ENCODE data around the gene RABGAP1L.
A peak's percentile ranks its signal among the peaks of the same experiment; 100 is the strongest.

RABGAP1L gene

DNA sequence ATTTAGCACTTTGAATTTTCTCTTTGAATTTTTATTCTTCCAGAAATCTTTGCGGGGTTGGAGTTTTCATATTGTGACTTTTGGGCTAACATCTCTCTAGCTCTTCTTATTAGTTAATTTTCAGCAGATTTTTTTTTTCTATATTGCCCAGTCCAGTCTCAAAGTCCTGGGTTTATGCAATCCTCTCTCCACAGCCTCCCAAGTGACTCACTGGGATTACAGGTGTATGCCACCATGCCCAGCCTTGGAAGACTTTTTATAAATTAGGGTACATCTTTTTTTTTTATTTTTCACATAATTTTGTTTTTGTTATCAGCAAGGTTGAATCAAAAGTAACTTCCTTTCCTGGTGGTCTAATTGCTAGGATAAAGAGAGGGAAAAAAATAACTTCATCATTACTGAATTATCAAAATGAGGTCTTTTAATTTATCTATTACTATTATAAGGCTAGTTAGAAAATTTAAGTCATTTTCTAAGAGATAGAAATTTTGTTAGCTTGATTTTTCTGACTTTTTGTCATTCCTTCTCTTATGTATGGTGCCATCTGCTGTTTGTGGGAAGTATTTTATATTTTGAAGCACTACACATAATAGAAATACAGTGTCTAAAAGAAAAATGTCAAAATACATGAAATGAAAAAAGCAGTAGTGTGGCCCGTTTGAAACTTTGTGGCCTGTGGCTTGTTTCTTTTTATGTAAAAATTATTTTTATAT lies 567.0 kb downstream of the RABGAP1L start:
- peak; percentile 40 to 43 for DNase-seq

DNA sequence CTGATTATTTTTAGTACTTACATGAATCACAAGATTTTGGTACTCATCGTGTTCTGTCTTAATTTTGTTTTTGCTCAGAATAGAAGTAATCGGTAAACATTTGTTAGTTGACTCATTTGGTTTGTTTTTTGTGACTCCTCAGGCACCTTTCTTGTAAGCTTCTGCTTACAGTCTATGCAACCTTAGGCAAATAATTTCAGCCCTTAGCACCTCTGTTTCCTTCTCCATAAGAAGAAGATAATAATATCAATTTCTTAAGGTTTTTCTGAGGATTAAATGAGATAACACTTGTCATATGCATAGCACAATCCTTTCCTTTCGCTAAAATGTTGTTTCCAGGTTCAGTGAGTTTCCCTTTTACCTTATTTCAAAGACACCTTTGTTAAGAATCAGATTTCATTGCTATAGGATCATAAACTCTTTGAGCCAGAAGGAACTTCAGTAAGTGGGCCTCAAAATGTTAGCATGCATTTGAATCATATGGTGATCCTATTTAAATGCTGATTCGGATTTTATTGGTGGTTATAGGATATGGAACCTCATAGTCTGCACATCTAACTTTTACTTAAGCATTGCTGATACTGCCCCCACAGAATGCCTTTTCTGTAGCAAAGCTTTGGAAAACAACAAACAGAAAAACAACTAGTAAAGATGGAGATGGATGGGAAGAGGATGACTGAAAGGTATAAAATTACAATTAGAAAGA lies 567.7 kb downstream of the RABGAP1L start:
- DNase-seq: no peak

DNA sequence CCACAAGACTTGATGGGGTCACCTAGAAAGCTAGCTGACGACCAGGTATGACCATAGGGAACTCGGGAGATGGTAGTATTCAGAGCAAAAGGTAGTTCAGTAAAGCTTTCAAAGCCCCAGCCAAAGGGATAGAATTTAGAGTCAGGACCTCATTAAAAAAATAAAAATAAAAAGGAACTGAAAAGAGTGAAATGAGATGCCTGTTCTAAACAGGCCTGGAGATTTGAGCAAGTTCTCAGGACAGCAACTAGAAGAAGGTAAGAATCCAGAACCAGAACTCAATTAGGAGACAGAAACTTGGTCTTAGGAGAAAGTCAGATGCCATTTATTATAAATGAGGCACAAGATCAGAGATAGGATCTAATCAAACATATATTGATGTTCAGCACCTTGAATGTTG lies 575.0 kb downstream of the RABGAP1L start:
- no peak for DNase-seq

DNA sequence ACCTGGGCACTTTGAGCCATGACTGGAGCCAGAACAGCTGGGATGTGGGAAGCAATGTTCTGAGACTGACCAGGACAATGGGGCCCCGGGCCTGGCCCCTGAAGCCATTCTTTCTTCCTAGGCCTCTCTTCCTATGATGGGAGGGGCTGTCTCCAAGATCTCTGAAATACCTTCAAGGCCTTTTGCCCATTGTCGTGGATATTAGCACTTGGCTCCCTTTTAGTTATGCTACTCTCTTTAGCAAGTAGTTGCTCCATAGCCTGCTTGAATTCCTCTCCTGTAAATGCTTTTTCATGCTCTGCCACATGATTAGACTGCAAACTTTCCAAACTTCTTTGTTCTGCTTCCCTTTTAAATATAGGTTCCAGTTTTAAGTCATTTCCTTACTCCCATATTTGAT lies 577.5 kb downstream of the RABGAP1L start:
- DNase-seq: no peak

DNA sequence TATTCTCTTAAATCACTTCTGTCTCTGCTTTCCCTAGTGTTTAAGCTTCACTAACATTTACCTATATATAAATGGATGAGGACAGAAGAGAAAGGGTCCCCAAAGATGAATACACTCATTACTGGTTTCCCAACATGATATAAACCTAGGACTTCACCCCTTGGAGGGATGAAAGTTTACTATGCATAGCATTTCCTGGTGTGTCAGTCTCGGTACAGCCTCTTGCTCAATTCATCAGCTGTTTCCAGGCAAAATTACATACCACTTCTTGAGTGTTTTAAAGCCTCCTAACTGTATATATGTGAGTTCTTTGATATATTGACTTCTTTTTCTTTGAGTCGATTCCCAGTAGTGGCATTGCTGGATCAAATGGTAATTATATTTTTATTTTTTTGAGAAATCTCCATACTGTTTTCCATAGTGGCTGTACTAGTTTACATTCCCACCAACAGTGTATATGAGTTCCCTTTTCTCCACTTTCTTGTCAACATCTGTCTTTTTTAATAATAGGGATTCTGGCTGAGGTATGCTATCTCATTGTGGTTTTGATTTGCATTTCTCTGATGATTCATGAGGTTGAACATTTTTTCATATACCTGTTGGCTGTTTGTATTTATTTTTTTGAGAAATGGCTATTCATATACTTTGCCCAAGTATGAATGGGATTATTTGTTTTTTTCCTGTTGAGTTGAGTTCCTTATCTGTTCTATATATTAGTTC lies 581.1 kb downstream of the RABGAP1L start:
- DNase-seq: no peak

DNA sequence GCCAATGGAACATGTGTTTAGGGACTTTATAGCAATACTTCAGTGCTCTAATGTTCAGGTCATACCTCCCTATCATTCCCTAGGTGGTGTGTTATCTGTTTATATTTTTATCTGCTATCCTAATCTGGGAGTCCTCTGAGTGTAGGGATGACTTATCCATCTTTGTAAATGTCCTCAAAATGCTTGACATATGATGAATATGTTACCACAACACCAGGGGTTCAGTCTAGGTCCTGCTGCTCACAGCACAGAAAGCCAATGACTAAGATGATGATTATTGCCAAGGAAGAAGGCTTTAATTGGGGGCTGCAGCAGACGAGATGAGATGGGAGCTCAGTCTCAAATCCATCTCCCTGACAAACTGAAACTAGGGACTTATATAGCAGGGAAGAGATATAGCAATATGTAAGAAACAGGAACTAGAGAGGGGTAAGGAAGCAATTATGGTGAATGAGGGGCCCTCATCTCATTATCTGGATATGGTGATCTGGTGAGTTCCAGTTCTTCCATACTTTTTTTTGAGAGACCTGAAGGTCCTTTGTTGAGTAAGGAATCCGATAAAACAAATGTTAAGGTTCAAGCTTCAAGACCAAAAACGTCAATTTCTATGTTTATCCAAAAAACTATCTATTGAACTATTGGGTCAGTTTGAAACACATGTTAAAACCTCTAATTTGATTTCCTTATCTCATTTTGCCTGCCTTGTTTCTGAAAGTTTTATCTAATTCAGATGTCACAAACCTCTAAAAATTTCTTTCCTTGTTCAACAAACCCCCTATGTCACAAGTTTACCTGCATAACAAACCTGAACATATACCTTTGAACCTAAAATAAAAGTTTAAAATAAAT lies 583.7 kb downstream of the RABGAP1L start:
- no peak for DNase-seq

DNA sequence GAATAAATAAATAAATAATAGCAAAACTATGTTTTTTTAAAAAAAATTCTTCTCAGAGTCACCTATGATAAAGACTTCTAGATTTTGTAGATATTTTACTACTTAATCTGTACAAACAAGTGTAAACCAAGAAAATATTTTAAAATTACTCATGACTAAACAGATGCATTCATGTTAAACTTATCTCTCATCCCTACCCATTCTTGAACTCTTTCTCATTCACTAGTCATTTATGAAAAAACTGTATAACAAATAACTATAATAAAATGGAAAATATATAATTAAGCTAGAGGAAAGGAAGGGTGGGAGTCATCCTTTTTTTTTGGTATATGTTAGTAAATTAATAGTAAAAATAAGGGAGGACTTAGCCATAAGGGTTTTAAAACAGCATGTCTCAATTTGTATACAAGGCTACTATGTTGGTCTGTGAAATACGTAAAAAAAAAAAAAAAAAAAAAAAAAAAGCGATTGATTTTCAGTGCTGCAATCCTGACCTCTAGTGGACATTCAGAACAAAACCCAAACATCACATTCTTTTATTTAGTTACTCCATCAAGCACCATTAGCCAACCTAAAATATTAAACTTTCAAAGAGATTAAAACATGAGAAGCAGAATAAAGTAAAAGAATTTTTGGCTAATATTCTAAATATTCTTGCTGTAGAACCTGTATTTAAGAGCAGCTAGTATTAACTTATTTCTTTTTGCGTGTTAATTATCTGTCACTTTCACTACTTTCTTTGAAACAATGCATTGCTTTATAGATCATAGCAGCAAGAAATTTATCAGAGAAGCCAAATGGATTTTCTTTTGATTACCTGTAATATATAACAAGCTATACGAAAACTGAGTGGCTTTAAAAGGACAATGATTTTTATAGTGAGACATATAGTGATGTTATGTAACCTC lies 584.6 kb downstream of the RABGAP1L start:
- DNase-seq: peak; percentile 40 to 47

DNA sequence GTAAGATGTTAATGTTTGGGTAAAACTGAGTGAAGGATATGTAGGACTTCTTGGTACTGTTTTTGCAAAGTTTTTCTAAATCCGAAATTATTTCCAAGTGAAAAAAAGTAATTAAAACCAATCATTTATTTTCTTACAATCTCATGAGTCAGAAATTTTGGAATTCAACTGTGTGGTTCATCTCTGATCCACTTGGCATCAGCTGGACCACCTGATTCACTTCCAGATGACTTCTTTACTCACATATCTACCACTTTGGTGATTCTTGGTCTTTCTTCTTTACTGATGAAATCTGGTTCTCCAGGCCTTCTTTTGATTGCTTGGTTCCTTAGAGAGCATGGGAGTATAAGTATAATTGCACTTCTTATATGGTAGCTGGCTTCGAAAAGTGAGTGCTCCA lies 585.6 kb downstream of the RABGAP1L start:
- no peak for DNase-seq

DNA sequence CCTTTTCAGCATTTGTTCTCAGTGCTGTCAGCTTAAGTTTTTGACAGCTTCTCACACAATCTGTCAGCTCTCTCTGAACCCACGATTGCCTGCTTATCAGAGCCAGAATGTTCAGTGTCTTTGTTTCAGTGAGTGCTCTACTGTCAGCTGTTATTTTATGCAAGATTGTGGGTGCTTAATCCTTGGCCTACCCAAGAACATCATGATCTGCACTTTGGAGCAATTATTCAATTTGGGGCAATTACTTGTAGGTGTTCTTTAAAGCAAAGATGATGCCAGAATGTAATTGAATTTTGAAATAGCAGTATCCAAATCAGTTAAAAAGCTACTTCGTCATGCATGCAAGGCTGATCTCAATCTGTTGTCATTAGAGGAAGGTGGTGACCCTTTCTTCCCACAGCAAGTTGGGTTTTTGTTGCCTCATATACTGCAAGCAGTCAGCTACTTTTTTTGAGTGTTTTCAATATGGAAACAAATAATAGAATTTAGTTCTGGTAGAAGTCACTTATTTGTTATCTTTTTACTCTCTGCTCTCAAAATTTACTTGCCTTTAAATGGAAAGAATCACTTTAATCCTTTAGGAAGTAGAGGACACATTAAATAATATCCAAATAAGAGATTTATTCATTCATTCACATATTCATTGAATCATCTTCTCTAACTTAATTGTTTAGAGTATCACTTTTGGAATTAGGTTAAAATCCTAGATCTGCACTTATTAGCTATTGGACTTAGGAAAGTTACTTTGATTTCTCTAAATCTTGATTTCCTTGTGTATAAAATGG lies 586.9 kb downstream of the RABGAP1L start:
- no peak for DNase-seq

DNA sequence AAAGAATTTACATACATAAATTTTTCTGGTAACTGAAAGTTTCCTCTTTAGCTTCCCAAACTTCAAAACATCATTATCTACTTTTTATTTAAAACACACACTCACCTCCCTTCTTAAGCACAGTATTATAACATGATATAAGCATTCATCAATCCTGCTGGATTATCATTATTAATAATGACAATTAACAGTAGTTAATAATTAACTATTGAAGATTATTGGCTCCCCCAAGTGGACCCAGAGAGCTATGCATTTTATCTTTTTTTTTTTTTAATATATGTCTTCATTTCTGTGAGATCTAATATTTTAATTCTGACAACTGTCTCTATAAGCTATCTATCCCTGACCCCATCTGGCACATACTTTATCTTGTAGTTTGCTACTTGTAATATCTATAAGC lies 588.3 kb downstream of the RABGAP1L start:
- DNase-seq: no peak

DNA sequence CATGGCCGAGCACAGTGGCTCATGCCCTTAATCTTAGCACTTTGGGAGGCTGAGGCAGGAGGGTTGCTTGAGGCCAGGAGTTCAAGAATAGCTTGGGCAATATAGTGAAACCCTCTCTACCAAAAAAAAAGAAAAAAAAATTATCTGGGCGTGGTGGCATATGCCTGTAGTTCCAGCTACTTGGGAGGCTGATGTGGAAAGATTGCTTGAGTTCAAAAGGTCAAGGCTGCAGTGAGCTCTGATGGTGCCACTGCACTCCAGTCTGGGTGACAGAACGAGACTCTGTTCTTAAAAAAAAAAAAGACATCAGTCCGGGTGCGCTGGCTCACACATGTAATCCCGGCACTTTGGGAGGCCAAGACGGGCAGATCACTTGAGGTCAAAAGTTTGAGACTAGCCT lies 589.3 kb downstream of the RABGAP1L start:
- DNase-seq: no peak

DNA sequence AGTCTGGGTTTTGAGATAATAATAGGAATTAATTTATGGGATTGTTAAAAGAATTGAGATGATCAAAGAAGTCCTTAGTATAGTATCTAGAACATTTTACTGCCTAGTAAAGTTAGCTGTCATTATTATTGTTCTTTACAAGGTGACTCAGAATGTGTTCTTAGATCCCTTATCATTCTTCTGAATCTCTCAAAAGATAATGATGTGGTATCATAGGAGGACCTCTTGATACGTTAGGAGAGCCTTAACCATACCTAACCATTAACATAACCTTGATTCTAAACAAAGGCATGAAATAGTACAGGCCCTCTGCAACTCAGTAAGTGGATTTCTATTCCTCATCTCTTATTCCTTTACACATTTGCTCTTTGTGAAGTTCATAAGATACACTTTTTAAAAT lies 593.8 kb downstream of the RABGAP1L start:
- DNase-seq: no peak

DNA sequence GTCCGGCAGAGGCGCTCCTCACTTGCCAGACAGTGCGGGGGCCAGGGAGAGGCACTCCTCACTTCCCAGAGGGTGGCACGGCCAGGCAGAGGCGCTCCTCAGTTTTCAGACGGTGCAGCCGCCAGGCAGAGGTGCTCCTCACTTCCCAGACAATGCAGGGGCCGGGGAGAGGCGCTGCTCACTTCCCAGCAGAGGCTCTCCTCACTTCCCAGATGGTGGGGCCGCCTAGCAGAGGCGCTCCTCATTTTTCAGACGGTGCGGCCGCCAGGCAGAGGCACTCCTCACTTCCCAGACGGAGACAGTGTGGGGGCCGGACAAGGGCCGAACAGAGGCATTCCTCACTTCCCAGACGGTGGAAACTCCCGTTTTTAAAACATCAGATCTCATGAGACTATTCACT lies 602.0 kb downstream of the RABGAP1L start:
- DNase-seq: no peak

DNA sequence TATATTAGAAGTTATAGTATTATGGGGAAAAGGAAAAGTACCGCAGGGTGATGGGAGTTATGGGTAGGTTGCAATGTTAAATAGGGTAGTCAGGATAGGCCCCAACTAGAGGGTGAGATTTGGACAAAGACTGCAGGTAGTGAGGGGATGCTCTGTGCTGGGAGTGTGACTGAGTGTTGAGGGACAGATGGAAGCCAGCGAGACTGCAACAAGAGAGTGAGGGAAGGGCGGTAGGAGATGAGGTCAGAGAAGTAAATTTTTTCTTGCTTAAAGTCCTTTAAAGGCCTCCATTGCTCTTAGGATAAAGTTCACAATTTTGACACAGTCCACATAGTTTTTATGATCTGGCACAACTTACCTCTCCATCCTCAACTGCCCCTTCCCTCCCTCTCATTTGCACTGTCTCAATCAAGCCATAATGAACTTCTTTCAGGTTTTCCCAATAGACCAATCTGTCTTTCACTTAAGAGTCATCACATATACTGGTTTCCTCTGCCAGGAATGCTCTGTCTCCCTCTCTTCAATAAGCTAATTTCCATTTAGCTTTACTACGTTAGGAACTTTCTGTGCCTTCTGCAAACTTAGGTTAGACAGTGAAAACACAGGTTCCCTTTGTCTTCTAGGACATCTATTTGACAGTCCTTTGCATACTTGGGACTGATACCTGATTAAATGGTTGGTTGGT lies 602.7 kb downstream of the RABGAP1L start:
- DNase-seq: no peak

DNA sequence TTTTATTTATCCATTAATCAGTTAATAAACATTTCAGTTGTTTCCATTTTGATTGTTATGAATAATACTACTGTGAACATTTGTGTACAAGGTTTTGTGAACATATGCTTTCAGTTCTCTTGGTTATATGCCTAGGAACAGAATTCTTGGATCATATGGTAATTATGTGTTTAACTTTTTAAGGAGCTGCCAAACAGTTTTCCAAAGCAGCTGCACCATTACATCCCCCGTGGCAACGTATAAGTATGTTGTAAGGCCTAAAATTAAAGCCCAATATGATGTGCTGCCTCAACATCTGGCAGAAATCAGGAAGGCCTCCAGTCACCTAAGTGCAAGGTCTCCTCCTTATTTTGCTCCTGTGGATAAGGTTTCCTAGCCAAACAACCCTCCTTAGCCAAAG lies 604.9 kb downstream of the RABGAP1L start:
- DNase-seq: no peak

DNA sequence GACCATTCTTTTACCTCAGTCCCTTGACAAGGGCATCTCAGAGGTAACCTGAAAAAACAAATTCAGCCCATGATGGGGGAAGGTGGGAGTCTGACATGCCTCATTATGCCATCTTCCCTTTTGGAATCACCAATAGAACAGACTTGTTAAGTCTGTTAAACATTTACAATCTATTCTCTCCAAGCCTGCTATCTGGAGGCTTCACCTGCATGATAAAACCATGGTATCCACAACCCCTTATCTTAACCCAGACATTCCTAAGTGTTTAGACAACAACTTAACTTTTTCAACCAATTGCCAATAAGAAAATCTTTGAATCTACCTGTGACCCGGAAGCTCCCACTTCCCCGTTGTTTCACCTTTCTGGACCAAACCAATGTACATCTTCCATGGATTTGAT lies 607.4 kb downstream of the RABGAP1L start:
- DNase-seq: no peak

DNA sequence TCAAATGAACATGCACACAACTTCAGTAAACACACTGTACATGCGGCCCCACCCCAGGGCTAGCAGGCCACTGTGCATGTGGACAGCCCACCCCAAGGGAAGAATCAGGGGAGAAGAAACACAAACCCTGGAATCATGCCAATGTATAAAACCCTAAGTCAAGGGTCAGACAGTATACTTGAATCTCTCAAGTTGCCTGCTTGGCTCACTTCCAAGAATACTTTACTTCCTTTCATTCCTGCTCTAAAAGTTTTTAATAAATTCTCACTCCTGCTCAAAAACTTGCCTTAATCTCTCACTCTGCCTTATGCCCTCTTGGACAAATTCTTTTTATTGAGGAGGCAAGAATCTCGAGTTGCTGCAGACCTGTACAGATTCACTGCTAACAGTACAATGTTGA lies 609.2 kb downstream of the RABGAP1L start:
- DNase-seq: no peak

DNA sequence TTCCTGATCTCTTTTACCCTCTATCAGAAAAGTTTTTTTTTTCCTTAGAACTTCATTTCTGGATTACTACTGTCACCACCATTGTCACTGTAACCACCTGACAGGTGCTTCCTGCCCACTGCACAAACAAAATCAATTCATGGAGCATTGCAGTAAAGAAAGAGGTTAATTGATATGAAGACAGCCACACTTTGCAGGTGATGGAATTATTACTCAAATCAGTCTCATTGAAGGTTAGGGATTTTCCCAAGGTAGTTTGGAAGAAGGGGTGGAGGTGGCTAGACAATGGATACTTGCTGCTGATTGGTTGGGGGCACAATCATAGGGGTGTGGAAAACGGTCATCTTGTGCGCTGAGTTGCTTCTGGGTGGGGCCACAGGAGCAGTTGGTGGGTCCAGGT lies 609.6 kb downstream of the RABGAP1L start:
- no peak for DNase-seq

DNA sequence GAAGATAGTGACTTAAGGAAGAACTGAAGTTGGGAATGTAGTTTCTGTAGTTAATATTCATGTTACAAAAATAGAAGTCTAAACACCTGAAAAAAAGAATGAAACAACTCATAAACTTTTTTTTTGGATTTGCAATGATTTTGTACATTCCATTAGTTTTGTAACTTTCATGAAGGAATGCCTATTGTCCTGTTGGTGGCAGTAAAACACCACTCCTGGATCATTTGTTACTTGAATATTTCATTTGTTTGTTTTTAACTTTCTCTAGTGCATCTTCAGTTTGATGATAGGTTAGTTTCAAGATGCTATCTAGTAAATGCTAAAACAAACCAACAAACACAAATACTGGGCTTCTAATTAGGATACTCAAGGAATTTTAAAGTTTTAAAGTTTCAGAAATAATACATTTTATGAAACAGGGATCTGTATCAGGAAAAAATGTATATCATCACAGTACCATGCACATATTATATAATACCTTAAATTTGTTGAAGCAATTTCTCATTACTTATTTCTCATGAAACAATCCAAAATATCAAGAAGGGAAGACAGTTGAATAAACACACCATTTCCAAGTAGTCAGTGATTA lies 610.7 kb downstream of the RABGAP1L start:
- DNase-seq: peak; percentile 48 to 68

DNA sequence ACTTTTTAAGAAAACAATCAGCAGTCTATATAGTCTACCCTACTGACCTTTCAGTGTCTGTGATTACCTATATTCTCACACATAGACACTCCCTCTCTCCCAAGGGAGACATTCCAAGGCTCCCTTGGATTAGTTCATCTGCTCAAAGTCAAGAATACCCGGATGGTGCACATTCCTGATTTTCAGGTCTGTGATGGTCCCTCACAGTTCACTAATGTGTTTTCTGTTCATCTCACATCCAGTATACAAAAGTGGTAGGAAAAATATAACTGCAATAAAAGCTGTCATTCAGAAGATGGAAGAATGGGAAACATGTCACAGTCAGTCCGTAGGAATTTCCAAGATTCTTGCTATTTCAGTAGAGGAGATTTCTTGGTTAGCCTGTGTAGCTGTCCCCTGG lies 616.3 kb downstream of the RABGAP1L start:
- DNase-seq: no peak
